ENCODE measurements around the gene MRM3.

Gene MRM3

DNA sequence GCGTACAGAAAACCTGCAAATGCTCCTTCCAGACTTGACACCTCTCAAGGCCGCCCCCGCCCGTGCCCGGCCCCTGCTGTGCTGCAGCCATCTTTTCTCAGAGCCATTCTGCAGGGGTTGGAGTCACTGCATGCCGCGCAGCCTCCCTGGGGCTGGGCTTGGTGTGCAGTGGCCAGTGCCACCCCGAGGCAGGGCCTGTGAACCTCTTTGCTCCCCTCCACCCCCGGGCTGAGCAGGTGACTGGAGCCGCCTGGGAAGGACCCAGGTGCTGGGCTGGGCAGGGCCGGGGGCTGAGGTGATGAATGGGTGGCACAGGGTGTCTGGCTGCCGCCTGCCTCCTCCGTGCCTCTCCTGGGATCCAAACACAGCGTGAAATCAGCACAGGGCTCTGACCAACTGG, 20.3 kb downstream of the MRM3 start:
- TF ChIP-seq POLR2AphosphoS5 (IDR thresholded peaks at IDR 0.05; ENCODE audit: low read depth, low read length) (no peak), FOXP2 (optimal IDR thresholded peaks at IDR 0.05; ENCODE audit: borderline replicate concordance, extremely low read depth, extremely low read length, insufficient read depth) (no peak), SIN3A (IDR thresholded peaks at IDR 0.05; ENCODE audit: borderline replicate concordance, insufficient read depth, low read length) (no peak), TAF1 (IDR thresholded peaks at IDR 0.05; ENCODE audit: borderline replicate concordance, insufficient read depth, low read length) (no peak)
- TF ChIP-seq, protein P1, sequence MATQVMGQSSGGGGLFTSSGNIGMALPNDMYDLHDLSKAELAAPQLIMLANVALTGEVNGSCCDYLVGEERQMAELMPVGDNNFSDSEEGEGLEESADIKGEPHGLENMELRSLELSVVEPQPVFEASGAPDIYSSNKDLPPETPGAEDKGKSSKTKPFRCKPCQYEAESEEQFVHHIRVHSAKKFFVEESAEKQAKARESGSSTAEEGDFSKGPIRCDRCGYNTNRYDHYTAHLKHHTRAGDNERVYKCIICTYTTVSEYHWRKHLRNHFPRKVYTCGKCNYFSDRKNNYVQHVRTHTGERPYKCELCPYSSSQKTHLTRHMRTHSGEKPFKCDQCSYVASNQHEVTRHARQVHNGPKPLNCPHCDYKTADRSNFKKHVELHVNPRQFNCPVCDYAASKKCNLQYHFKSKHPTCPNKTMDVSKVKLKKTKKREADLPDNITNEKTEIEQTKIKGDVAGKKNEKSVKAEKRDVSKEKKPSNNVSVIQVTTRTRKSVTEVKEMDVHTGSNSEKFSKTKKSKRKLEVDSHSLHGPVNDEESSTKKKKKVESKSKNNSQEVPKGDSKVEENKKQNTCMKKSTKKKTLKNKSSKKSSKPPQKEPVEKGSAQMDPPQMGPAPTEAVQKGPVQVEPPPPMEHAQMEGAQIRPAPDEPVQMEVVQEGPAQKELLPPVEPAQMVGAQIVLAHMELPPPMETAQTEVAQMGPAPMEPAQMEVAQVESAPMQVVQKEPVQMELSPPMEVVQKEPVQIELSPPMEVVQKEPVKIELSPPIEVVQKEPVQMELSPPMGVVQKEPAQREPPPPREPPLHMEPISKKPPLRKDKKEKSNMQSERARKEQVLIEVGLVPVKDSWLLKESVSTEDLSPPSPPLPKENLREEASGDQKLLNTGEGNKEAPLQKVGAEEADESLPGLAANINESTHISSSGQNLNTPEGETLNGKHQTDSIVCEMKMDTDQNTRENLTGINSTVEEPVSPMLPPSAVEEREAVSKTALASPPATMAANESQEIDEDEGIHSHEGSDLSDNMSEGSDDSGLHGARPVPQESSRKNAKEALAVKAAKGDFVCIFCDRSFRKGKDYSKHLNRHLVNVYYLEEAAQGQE (IDR thresholded peaks at IDR 0.05; ENCODE audit: insufficient read depth in 1 of 2, low read depth in 2 of 2, low read length in 2 of 2), result no peak

DNA sequence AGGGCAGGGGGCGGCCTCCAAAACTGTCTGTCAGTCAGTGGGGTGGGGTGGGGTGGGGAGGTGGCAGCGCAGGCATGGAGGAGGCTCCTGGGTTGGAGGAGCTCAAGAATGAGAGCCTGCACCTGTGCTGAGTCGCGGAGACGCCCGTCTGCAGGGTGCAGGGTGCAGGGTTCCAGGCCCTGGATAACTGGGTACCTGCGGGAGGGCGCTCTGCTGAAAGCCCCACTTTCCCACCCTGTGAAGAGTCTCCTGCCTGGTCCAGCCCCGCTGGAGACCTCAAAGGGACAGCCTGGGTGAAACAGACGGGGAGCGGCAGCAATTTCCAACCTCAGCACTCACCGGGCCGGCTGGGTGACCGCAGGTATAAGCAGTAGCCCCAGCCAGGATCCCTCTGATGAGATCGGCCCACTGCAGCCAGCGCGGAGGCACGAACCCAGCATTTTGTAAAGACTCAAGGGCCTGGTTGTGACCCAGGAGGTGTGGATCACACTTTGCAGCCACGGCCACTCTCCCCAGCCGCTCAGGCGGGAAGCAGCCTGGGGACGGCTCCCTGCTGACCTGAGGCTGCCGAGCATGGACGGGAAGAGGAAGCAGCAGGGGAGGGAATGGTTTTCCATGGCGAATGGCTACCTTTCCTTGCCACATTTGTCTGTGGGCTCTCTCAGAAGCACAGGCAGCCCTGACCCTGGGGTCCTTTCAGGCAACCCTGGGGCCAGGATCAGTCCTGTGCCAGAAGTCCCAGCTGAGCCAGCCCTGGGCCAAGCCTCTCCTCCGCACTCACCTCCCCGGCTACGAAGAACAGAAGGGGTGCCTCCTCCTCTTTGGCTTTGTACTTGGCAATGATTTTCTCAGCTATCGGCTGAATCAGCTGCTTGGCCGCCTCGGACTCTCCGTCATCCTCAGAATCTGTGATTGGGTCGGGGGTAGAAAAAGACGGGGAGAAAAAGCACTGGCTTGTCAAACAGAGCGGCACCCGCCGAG, 21.0 kb downstream of the MRM3 start:
- no peak for TF ChIP-seq POLR2AphosphoS5 (IDR thresholded peaks at IDR 0.05; ENCODE audit: low read depth, low read length)
- TF ChIP-seq, protein P1 (IDR thresholded peaks at IDR 0.05; ENCODE audit: insufficient read depth in 1 of 2, low read depth in 2 of 2, low read length in 2 of 2), result no peak
- no peak for TF ChIP-seq SIN3A (IDR thresholded peaks at IDR 0.05; ENCODE audit: borderline replicate concordance, insufficient read depth, low read length)
- no peak for TF ChIP-seq TAF1 (IDR thresholded peaks at IDR 0.05; ENCODE audit: borderline replicate concordance, insufficient read depth, low read length)
- TF ChIP-seq FOXP2 (optimal IDR thresholded peaks at IDR 0.05; ENCODE audit: borderline replicate concordance, extremely low read depth, extremely low read length, insufficient read depth), result no peak

DNA sequence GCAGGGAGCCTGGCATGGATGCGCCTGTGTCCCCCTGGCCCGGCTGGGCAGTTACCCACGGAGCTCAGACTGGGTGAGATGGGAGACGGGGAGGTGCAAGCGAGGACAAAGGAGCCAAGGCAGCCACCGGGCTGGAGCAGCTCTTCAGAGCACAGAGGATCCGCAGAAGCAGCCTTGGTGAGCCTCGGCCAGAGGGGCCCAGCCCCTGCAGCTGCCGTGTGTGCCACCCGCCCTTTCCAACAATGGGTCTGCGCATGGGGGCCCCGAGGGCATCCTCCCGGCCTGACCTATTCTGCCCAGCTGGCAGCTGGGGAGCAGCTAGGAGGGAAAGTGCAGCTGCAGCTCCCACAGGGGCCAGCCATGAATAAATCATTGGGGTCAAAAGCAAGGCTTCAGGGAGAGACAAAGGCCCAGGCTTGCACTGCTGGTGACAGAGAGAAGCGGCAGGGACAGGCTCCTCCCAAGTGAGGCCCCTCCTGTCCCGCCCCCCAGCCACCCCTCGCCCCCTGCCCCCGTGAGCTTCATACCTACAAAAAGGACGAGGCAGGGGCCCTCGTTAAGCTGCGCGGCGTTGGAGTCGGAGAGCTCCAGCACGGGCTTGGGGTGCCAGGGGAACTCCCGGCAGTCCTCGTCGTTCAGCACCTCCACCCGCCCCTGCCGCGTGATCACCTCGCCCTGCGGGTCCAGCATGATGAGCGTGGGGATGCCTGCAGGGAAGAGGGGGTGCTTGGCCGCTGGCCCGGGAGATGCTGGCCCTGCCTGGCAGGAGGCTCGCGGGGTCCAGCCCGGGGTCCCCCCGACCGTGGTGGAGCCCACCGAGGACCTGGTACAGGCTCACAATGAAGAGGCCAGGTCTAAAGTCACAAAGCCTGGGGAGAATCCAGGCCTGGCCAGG, 22.6 kb downstream of the MRM3 start:
- TF ChIP-seq, protein P1 (IDR thresholded peaks at IDR 0.05; ENCODE audit: insufficient read depth in 1 of 2, low read depth in 2 of 2, low read length in 2 of 2), result no peak
- TF ChIP-seq SIN3A (IDR thresholded peaks at IDR 0.05; ENCODE audit: borderline replicate concordance, insufficient read depth, low read length), result no peak
- TF ChIP-seq POLR2AphosphoS5 (IDR thresholded peaks at IDR 0.05; ENCODE audit: low read depth, low read length), result no peak
- no peak for TF ChIP-seq FOXP2 (optimal IDR thresholded peaks at IDR 0.05; ENCODE audit: borderline replicate concordance, extremely low read depth, extremely low read length, insufficient read depth)
- no peak for TF ChIP-seq TAF1 (IDR thresholded peaks at IDR 0.05; ENCODE audit: borderline replicate concordance, insufficient read depth, low read length)

DNA sequence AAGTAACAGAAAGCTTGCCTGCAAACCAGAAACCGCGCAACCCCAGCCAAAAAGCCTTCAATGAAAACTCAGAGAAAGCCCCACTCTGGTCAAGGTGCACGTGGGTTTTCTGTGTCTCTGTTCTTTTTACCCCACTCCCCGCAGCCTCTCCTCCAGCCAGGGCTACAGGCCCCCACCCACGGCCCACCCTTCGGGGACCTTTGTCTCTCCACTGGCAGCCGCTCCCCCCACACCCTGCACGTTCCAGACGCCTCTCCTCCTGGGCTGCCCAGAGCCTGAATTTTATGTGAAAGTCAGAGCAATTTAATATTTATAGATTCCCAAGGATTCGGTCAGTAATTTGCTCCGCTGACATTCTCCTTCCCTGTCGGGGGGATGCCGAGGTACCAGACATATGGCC, 24.2 kb downstream of the MRM3 start:
- TF ChIP-seq FOXP2 (optimal IDR thresholded peaks at IDR 0.05; ENCODE audit: borderline replicate concordance, extremely low read depth, extremely low read length, insufficient read depth) (no peak), TAF1 (IDR thresholded peaks at IDR 0.05; ENCODE audit: borderline replicate concordance, insufficient read depth, low read length) (no peak), POLR2AphosphoS5 (IDR thresholded peaks at IDR 0.05; ENCODE audit: low read depth, low read length) (no peak), SIN3A (IDR thresholded peaks at IDR 0.05; ENCODE audit: borderline replicate concordance, insufficient read depth, low read length) (no peak)
- TF ChIP-seq, protein P1 (IDR thresholded peaks at IDR 0.05; ENCODE audit: insufficient read depth in 1 of 2, low read depth in 2 of 2, low read length in 2 of 2), result no peak
